SK-N-SH (cell line): ENCODE data around the gene SDK1. TPM values are rescaled to one million over a fixed set of nuclear protein-coding genes. Genes with fewer than 3 reads are reported as not detected.

Experiments
- CTCF ChIA-PET: fragments of 300-600, 350-600 bp; formaldehyde crosslinking; extraction: SDS; loops from one replicate; lab custom pipeline; 2021; lab: Yijun Ruan, JAX
- POLR2A ChIA-PET: fragments of 350-600 bp; sonication (Branson Sonifier 250); formaldehyde crosslinking; extraction: SDS; loops from one replicate; lab custom pipeline; 2020; ENCODE audit warnings: antibody characterized with exemption, inconsistent platforms; lab: Yijun Ruan, JAX
- DNase-seq: peaks from one replicate; pipeline ENCODE4 v3.0.0; 2012
- H2AFZ ChIP-seq: fragments of 200-600 bp; sonication (generic); 2 replicates; pipeline ENCODE4 v1.8.1; 2016; ENCODE audit warnings: antibody characterized with exemption, mild to moderate bottlenecking, low read depth
- H3F3A ChIP-seq: fragments of 200-600 bp; sonication (generic); replicated peaks from 2 replicates; pipeline ENCODE3; 2016; ENCODE audit warnings: antibody characterized with exemption, mild to moderate bottlenecking; ENCODE audit not compliant: insufficient read depth
- H3K27ac ChIP-seq, 2 experiments: fragments of 200-500 bp in 1 of 2; fragments of 200-600 bp in 1 of 2; sonication (Bioruptor generic) in 1 of 2; sonication (generic), shearing (Covaris generic) in 1 of 2; 2 replicates each; pipeline versions ENCODE4 v1.5.1 to v1.6.1; 2014 to 2016; ENCODE audit warnings: low read depth in 2 of 2, inconsistent platforms in 1 of 2, low read length in 1 of 2, mild to moderate bottlenecking in 1 of 2, mixed read lengths in 1 of 2
- H3K27me3 ChIP-seq: fragments of 200-600 bp; sonication (generic), shearing (Covaris generic); 2 replicates; pipeline ENCODE4 v1.6.1; 2016; ENCODE audit warnings: mixed run types; ENCODE audit not compliant: insufficient read depth
- H3K36me3 ChIP-seq, 2 experiments: fragments of 200-500 bp in 1 of 2; fragments of 200-600 bp in 1 of 2; sonication (Bioruptor generic) in 1 of 2; sonication (generic) in 1 of 2; replicated peaks in 1 of 2; 2 replicates each; pipeline versions ENCODE3 to v1.5.1; 2014 to 2016; ENCODE audit warnings: low read length in 1 of 2, mild to moderate bottlenecking in 1 of 2; ENCODE audit not compliant: insufficient read depth in 2 of 2, control insufficient read depth in 1 of 2
- H3K4me1 ChIP-seq, 2 experiments: fragments of 200-500 bp in 1 of 2; fragments of 200-600 bp in 1 of 2; sonication (Bioruptor generic) in 1 of 2; sonication (generic), shearing (Covaris generic) in 1 of 2; 2 replicates each; pipeline versions ENCODE4 v1.5.1 to v1.6.1; 2014 to 2016; ENCODE audit warnings: low read depth in 1 of 2, low read length in 1 of 2, mixed run types in 1 of 2; ENCODE audit not compliant: insufficient read depth in 2 of 2, control insufficient read depth in 1 of 2
- H3K4me2 ChIP-seq: fragments of 200-600 bp; sonication (generic), shearing (Covaris generic); 2 replicates; pipeline ENCODE4 v1.6.1; 2017; ENCODE audit warnings: mixed run types
- H3K4me3 ChIP-seq, 2 experiments: fragments of 200-500 bp in 1 of 2; fragments of 200-600 bp in 1 of 2; sonication (Bioruptor generic) in 1 of 2; sonication (generic), shearing (Covaris generic) in 1 of 2; 2 replicates each; pipeline versions ENCODE4 v1.5.1 to v1.8.1; 2014 to 2016; ENCODE audit warnings: low read depth in 2 of 2, inconsistent platforms in 1 of 2, low read length in 1 of 2, mild to moderate bottlenecking in 1 of 2, mixed read lengths in 1 of 2, moderate library complexity in 1 of 2
- H3K79me2 ChIP-seq: fragments of 200-600 bp; sonication (generic); 2 replicates; pipeline ENCODE4 v1.8.1; 2017; ENCODE audit warnings: mild to moderate bottlenecking; ENCODE audit not compliant: insufficient read depth
- H3K9ac ChIP-seq: fragments of 200-600 bp; sonication (generic); 2 replicates; pipeline ENCODE4 v1.6.1; 2017; ENCODE audit warnings: mixed run types
- H3K9me2 ChIP-seq: fragments of 200-600 bp; sonication (generic); 2 replicates; pipeline ENCODE4 v1.6.1; 2017; ENCODE audit warnings: mixed run types
- H3K9me3 ChIP-seq: fragments of 200-600 bp; sonication (generic); 2 replicates; pipeline ENCODE4 v1.6.1; 2017; ENCODE audit warnings: mixed run types, mild to moderate bottlenecking, moderate library complexity
- H4K20me1 ChIP-seq: fragments of 200-600 bp; sonication (generic); 2 replicates; pipeline ENCODE4 v1.6.1; 2017; ENCODE audit warnings: mild to moderate bottlenecking, mixed run types; ENCODE audit not compliant: insufficient read depth
- FOXJ3 ChIP-seq: sonication (generic); formaldehyde crosslinking; IDR thresholded peaks from 2 replicates; pipeline ENCODE4 v1.5.1; 2020; ENCODE audit warnings: mild to moderate bottlenecking, missing genetic modification reagents
- FOXM1 ChIP-seq: IDR thresholded peaks from 2 replicates; pipeline ENCODE4 v1.4.0; 2012; ENCODE audit warnings: low read depth, mild to moderate bottlenecking
- GATA2 ChIP-seq: sonication (generic); formaldehyde crosslinking; IDR thresholded peaks from 2 replicates; pipeline ENCODE4 v1.5.0; 2020; ENCODE audit warnings: mild to moderate bottlenecking, missing genetic modification reagents
- IRF3 ChIP-seq: fragments of 150-350 bp; IDR thresholded peaks from 2 replicates; pipeline ENCODE4 v1.6.1; 2016; ENCODE audit warnings: mild to moderate bottlenecking, low read depth, low read length
- MAX ChIP-seq: IDR thresholded peaks from 2 replicates; pipeline ENCODE4 v1.4.0; 2012; ENCODE audit warnings: low read depth
- NRF1 ChIP-seq: IDR thresholded peaks from 2 replicates; pipeline ENCODE4 v1.6.1; 2012; ENCODE audit warnings: low read depth, mild to moderate bottlenecking, low read length
- POLR2AphosphoS5 ChIP-seq: IDR thresholded peaks from 2 replicates; pipeline ENCODE4 v1.6.1; 2012; ENCODE audit warnings: low read depth, low read length
- RCOR1 ChIP-seq: fragments of 150-350 bp; IDR thresholded peaks from 2 replicates; pipeline ENCODE4 v1.6.1; 2017; ENCODE audit warnings: antibody characterized with exemption, low read length
- RFX5 ChIP-seq: IDR thresholded peaks from 2 replicates; pipeline ENCODE4 v1.6.1; 2012; ENCODE audit warnings: mild to moderate bottlenecking, improper control_type of control experiment, low read length
- RXRA ChIP-seq: IDR thresholded peaks from 2 replicates; pipeline ENCODE4 v1.4.0; 2012; ENCODE audit warnings: low read depth, mild to moderate bottlenecking, borderline replicate concordance
- SIN3A ChIP-seq: IDR thresholded peaks from 2 replicates; pipeline ENCODE4 v1.6.1; 2012; ENCODE audit warnings: low read depth, mild to moderate bottlenecking, low read length, moderate library complexity, borderline replicate concordance
- SMC3 ChIP-seq: IDR thresholded peaks from 2 replicates; pipeline ENCODE4 v1.6.1; 2012; ENCODE audit warnings: low read depth, low read length, improper control_type of control experiment
- ZBTB33 ChIP-seq: IDR thresholded peaks from 2 replicates; pipeline ENCODE4 v1.4.0; 2012; ENCODE audit warnings: low read depth, borderline replicate concordance
- WGBS: methylation state at CpG from one replicate; pipeline ENCODE4 v1.1.6; 2017; ENCODE audit warnings: low lambda C conversion rate; 5-methylcytosine and 5-hydroxymethylcytosine counted together
- polyA plus RNA-seq, 3 experiments: library from polyadenylated mRNA; depleted of rRNA; stranded (reverse); fragments of >200 nt; gene quantifications; 2 replicates each; pipeline ENCODE4 v1.2.3, GENCODE V29; 2012
- TF ChIP-seq, protein P1 (sequence below): fragments of 200-600 bp; sonication (generic); IDR thresholded peaks from 2 replicates; pipeline ENCODE4 v1.6.1; 2017; ENCODE audit warnings: antibody characterized with exemption, mild to moderate bottlenecking, moderate library complexity
- TF ChIP-seq, protein P2 (sequence below): IDR thresholded peaks from 2 replicates; pipeline ENCODE4; 2012

The SDK1 gene
- polyA plus RNA-seq, 1 of the 3 experiments (the other 2 are of a cell fraction): 1.2 TPM

DNA sequence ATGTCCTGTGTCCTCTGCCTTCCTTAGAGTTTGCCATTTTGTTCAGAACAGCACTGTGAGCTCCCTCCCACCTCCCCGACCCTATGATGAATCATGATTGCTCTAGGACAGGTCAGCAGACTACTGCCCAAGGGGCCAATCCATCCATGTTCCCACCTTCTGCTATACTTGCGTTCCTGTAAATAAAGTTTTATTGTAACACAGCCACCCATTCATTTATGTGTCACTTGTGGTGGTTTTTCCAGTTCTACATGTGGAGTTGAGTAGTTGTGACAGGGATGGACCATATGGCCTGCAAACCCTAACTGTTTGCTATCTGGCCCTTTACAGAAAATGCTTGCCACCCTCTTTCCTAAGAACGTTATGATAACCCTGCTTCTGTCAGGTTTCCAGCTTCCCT lies 387.8 kb downstream of the SDK1 start:
- Histone ChIP-seq H3K27ac (no peak overlapping the region), H3K36me3 (no peaks in the 10 kb centered on the region), H3K4me1 (no peaks in the 10 kb centered on the region)
- WGBS: 50% methylated on average over 3 of the region's 3 CpGs
- TF ChIP-seq FOXJ3 (CRISPR knock-in tag) (no peak), NRF1 (no peak), FOXM1 (no peak), SIN3A (no peak), MAX (no peak), RXRA (no peak), GATA2 (CRISPR knock-in tag) (no peak), SMC3 (no peak), IRF3 (no peak), POLR2AphosphoS5 (no peak), RFX5 (no peak), RCOR1 (no peak), ZBTB33 (no peak)
- TF ChIP-seq, protein P1, sequence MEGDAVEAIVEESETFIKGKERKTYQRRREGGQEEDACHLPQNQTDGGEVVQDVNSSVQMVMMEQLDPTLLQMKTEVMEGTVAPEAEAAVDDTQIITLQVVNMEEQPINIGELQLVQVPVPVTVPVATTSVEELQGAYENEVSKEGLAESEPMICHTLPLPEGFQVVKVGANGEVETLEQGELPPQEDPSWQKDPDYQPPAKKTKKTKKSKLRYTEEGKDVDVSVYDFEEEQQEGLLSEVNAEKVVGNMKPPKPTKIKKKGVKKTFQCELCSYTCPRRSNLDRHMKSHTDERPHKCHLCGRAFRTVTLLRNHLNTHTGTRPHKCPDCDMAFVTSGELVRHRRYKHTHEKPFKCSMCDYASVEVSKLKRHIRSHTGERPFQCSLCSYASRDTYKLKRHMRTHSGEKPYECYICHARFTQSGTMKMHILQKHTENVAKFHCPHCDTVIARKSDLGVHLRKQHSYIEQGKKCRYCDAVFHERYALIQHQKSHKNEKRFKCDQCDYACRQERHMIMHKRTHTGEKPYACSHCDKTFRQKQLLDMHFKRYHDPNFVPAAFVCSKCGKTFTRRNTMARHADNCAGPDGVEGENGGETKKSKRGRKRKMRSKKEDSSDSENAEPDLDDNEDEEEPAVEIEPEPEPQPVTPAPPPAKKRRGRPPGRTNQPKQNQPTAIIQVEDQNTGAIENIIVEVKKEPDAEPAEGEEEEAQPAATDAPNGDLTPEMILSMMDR: no peak
- TF ChIP-seq, protein P2, sequence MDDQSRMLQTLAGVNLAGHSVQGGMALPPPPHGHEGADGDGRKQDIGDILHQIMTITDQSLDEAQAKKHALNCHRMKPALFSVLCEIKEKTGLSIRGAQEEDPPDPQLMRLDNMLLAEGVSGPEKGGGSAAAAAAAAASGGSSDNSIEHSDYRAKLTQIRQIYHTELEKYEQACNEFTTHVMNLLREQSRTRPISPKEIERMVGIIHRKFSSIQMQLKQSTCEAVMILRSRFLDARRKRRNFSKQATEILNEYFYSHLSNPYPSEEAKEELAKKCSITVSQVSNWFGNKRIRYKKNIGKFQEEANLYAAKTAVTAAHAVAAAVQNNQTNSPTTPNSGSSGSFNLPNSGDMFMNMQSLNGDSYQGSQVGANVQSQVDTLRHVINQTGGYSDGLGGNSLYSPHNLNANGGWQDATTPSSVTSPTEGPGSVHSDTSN: no peak
- TF ChIP-seq, all 33 proteins: peak for 0
- peaks cover 4% of the 10 kb centered on the region; the same call in 1 of the 2 replicates for H3K9me3 ChIP-seq
- CTCF ChIA-PET: no interaction called here
- H3K9ac ChIP-seq: no peak overlapping the region
- no peaks in the 10 kb centered on the region for H3K79me2 ChIP-seq
- no peak for DNase-seq
- POLR2A ChIA-PET: no interaction called here
- no peaks in the 10 kb centered on the region for H3K9me2 ChIP-seq
- H2AFZ ChIP-seq: no peak overlapping the region
- H3F3A ChIP-seq: no peaks in the 10 kb centered on the region
- H4K20me1 ChIP-seq: no peaks in the 10 kb centered on the region
- H3K27me3 ChIP-seq: no peaks in the 10 kb centered on the region
- no peak overlapping the region for H3K4me3 ChIP-seq
- no peak overlapping the region for H3K4me2 ChIP-seq
